ENCODE measurements around the gene MSI2.

Gene MSI2

DNA sequence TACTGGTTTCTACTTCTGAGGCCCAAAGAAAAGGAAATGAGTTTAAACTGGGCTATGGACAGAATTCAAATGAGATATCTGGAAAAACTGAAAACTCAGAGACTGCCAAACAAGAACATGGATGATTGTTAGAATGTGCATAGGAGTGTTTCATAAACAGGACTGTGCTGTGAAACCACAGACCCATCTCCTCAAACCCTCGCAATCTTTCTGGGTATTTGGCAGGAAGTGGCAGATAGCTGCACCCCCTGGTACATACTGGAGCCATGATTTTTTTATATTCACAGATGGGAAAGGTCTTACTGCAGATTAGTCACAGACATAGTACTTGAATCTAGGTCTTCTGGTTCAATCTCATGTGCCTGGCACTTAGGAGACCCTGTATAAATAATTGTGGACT is 343.8 kb downstream of the MSI2 start:
- DNase-seq (ENCODE audit: low spot score) = no peak

DNA sequence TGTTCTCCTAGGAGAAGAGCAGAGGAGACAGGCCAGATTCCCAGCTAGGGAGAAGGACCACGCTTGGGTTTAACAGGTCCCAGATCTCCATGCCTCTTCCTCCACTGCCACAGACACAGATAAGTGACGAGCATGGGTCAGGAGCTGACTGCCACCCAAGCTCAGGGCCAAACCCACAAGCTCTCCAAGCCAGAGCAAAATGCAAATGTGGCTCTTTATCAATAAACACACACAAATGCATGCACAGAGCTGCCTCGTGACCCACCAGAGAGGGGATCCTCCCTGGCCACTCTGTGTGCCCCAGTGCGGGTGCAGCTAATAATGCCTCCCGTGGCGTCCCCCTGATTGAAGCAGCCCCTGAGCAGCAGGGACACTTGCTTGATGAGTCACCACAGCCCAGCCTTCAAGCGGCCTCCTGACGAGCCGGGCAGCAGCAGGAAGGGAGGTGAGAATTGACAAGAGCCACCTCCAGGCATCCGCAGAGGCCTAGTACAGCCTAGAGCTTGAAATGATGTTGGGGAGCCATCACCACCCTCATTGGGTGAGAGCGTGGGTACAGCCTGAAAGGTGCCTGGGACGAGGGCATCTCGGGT is 344.9 kb downstream of the MSI2 start:
- DNase-seq (ENCODE audit: low spot score) = no peak

DNA sequence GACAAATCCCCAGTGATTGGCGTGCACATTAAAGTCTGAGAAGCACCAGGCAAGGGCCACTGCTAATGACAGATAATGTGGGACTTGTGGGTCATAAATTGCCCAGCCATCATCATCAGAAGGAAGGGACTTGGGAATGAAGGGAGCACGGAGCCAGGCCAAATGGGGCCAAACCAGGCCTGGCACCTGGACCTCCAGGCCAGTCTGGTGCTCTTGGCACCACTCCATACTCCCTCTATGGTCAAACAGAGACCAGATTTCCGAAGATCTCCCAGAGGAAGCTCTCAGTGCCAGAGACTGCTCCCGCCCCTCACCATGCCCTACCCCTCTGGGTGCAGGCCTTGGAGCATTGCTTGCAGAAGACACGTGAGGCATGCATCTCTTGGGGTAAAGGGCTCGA is 346.6 kb downstream of the MSI2 start:
- no peak for DNase-seq (ENCODE audit: low spot score)

DNA sequence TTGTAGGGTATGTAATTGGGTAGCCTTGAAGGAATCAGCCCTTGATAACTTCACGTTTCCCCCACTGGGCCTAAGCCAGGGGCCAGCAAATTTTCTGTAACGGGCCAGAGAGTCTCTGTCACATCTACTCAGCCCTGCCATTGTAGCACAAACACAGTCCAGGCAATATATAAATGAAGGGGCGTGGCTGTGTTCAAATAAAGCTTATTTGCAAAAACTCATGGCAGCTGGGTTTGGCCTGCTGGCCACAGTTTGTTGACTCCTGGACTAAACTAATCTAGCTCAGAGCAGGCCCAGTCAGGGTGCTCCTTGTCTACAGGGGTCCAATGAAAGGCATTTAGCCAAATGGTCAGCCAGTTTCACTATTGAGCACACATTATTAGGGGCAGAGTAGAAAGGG is 347.2 kb downstream of the MSI2 start:
- no peak for DNase-seq (ENCODE audit: low spot score)

DNA sequence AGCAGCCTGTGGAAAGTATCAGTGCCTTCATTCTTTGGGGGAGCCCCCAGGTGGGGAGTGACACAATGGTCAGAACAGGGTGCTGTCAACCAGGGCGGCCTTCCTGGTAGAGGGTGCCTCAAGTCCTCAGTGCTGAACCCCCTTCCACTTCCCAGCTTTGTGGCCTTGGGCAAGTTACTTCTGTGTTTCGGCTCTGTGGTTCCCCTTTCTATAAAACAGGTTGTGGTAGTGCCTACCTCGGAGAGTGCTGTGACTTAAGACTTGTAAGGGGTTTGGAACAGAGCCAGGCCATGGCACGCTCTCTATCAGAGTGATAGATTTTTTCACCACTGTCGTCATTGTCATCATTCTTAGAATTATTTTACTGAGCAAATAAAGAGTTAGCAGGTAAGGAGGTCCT is 347.7 kb downstream of the MSI2 start:
- no peak for DNase-seq (ENCODE audit: low spot score)

DNA sequence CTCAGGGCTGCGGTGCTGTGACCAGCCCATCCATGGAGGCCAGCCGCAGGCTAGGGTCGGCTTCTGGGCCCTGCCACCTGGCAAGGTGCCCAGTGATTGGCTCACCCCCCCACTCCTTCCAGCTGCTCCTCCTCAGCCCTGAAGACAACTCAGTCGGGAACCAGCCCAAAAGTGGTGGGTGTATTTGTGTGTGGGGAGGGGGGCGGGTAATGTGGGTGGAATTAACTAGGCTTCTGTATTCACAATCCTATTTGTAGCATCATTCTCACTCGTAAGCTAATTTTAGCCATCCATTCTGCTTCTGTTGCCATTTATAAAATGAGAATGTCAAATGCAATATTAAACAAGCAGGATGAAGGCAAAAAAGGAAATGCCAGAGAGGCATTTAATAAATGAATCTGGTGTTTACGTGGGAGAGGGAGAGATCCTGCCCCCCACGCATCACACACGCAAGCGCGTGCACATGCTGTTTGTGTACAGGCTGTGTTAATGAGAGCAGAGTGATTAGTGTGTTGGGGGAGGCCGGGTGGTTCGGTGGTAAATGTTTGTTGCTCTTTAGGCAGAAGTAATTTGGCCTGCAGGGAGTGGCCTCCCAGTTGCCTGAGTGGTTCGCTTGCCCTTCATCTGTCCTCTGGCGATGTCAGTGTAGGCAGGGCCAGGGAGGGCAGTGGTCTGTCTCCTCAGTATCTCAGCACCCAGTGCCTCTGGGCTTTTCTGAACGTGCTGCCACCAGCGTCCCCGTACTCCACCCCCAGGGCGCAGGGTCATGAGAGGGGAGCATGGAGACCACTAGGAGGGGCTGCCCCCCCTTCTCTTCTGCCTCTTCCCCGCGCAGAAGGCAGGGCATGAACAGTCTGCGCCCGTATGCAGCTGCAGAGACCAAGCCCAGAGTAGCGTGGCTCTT is 348.7 kb downstream of the MSI2 start:
- DNase-seq (ENCODE audit: low spot score) = no peak

DNA sequence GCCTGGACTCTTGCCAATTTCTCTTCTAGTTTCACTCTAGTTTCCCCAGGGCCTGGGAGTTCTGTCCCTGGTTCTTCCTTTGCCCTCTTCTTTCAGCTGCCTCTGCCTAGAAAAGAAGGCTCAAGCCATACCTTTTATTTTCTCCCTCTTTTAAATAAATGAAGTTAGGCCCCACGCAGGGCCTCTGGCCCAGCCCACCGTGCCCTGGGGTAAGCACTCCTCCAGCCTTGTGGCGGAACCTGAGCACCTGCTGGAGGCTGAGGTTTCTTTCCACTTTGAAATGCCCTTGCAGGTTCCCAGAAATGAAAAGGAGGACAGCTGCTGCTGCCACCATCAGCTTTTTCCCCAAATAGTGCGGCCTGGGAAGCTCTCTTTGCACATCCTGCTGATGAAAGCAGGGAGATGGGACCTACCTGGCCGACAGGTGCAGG is 349.4 kb downstream of the MSI2 start:
- no peak for DNase-seq (ENCODE audit: low spot score)

DNA sequence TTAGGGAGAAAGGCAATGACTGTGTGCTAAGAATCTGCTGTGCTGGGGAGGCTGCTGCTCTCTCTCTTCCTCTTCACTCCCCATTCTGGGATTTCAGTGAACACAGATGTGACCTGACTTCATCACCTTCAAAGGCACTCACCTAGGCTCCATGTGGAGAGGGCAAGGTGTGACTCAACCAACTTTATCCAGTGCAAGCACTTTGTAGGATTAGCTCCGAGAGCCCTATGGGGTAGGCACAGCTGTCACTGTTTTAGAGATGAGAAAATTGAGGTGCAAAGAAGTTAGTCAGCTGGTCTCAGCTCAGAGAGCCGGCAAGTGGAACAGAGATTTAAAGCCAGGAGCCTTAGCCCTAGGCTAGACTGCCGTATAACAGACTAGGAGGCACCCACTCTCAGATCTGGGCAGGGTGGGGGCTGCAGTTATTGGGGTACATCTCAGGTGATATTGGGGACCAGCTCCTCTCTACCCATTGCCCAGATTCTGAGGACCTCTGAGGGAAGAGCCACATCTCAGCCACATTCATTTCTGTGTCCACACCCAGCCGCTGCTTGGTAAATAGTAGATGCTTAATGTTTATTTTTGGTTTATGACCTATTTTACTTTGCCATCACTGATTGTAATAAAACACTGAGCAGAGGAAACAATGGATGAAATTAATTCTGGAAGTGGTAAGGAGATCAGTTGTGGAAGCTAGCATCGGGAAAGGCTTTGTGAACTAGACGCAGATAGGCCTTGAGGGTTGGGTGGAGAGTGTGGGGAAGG is 350.0 kb downstream of the MSI2 start:
- DNase-seq (ENCODE audit: low spot score) = no peak

DNA sequence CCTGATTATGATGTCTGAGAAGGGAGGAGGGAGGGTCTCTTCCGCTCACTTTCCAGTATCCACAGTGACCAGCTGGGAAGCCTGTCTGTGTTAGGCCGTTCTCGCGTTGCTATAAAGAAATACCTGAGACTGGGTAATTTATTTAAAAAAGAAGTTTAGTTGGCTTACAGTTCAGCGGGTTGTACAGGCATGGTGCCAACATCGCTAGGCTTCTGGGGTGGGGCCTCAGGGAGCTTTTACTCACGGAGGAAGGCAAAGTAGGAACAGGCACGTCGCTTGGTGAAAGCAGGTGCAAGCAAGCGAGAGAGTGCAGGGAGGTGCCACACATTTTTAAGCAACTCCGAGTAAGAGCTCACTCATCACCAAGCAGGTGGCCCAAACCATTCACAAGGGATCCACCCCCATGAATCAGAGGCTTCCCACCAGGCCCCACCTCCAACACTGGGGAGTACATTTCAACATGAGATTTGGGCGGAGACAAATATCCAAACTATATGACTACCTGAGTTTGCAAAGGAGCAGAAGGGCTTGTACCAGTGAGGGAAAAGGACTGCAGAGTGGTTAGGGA is 351.3 kb downstream of the MSI2 start:
- DNase-seq (ENCODE audit: low spot score) = no peak

DNA sequence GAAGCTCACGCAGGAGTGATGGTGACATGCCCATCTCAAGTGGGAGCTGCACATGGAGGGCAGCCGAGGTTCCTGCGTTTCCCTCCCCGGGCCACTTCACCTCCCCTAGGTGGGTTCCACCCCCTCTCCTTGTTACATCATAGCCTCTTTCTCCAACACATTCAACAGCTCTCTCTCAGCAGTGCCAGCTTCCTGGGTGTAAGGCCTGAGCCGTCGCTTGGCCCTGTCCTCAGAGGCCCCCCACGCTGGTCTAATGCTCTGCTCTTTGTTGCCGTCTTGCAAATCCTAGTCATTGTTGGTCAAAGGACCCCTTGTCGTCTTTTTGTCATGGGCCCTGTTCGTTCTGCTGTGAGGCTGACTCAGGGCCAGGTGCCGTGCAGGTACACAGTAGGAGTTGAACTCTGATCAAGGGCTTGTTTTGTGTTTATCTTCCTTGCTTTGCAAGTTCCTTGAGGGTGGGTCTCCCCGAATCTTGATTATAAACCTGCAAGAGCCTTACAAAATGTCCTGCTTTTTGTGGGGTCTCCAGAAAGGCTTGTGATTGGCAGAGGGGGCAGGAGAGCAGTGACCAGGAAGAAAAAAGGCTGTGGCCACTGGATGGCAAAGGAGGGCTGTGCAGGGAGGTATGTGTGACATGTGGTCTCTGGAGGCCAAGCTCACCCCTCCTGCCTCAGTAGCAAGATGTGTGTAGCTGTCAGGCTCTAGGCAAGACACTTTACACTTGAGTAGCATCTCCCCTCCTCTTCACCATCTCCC is 352.2 kb downstream of the MSI2 start:
- DNase-seq (ENCODE audit: low spot score) = no peak

DNA sequence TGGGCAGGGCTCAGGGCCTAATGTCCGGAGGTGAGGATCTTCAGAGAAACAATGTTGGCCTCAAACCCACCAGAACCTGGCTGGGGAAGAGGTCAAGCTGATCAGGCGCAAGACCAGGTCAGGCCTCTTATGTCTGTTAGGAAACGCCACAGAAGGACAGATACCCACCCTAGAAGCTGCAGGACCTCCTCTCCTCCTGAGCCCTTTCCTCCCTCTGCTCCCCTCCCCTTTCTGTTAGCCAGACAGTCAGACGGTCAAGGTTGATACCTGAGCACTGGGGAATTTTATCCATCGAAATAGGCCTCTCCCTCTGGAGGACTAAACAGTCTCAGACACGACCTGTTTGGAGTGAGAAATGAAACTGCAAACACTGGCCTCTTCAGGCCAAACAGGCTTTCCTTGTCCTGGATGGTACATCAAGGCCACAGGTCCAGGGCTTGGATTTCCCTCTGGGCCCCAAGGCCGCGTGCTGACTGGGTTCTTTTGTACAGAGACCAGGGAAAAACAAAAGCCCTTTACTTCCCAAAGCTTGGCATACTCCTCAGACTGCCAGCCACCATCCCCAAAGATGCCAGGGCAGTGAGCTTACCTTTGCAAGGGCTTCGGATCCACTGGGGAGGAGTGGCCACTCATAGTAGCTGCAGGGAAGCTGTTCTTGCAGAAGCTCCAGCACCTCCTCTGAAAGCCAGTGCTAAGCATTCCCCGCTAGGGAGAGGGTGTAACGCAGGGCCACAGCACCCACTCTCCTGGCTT is 353.0 kb downstream of the MSI2 start:
- peak; percentile 57 for DNase-seq (ENCODE audit: low spot score)

DNA sequence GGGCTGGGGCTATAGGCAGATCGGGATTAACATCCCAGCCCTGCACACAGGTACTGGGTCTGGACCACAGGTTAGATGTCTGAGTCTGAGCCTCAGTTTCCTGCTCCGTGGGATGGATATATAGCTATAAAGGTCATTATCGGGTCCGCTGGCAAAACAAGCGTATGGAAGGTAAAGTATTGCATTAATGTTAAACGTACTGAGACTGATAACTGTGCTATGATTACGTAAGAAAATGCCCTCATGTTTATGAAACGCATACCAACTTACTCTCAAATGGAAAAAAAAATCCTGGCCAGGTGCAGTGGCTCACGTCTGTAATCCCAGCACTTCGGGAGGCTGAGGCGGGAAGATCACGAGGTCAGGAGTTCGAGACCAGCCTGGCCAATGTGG is 353.6 kb downstream of the MSI2 start:
- DNase-seq (ENCODE audit: low spot score) = no peak

DNA sequence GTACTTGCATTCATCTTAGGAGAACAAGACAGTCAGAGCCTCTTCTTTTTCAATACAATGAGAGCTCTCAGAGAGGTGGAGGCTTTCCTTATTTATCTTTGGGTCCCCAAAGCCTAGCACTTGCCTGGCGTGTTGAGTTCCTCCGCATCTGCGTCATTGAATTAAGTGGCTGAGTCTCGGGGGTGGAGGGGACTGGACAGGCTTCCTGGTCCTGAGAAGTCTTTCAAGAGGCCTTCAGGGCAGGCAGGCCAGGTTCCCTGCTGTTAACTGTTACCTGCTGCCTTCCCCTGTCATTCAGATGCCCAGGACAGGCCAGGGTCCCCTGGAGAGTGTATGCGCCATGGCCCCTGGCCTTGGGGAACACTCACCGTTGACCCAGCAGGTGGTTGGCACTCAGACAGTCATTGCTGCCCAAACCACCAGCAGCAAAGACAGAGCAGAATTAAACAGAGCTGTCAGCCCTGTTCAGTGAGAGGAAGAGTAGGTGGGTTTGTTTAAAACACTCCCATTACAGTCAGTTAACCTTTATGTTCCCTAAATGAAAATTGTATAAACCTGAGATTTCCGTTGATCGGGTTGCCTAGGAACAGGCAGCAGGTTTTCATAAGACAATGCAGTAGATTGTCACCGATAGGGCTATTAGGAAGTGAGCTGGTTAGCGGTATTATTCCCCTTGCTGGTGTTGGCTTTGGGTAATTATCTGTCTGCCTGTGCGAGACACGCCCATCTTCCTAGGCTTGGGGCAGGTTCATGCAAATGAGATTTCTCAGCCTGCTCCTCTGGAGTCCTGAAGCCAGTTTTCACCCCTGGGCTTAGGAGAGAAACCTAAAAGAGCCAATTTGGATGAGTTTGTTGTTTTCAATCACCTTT is 356.1 kb downstream of the MSI2 start:
- DNase-seq (ENCODE audit: low spot score) = no peak

DNA sequence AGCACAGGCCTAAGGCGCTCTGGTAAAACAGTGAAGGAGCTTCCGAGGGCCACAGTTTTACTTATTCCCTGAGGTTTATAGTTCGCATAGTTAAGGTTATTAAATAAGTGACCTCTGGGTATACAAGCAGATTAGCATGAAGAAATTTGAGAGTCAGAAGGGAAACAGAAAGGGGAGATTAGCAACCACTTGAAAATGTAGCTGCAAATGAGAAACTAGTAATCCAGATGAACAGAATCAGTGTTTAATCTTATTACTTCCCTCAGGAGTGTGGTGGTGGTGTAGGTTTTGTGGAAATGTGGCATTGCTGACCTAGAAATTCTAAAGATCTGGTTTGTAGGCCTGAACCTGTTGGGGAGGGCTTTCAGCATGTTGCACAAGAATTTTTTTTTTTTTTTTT is 358.4 kb downstream of the MSI2 start:
- DNase-seq (ENCODE audit: low spot score) = no peak

DNA sequence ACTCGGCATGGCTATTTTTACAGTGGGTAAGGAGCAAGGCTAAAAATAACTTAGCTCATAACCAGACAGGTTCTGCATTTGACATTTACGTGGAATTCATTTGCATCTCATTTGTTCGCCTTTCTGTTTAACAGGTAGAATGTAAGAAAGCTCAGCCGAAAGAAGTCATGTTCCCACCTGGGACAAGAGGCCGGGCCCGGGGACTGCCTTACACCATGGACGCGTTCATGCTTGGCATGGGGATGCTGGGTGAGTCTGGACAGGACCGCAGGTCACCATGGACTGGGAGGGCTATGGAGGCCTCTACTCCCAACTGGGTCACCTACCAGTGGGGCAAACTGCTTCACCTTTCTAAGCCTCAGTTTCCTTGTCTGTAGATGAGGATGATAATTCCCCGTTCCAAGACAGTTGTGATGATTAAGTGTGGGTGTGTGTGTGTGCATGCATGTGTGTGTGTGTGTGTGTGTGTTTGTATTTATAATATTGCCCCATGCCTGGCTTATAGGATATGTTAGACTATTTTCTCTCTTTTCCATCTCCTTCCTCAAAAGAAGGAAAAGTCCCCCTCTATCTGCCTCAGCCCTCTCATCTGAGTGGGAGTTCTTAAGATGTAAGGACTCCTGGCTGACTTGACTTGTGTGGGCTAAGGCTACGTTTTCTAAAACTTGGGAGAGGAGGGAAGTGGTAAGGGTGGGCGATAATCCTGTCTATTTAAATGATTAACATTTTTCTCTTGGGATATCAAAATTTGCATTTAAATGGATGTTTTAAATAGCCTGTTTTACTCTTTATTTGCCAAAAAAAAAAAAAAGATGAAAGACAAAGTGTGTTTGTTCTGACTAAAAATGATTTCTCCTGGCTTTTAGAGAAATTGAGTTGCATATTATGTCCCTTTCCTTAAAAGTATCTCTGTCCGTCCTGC is 359.8 kb downstream of the MSI2 start:
- DNase-seq (ENCODE audit: low spot score) = no peak

DNA sequence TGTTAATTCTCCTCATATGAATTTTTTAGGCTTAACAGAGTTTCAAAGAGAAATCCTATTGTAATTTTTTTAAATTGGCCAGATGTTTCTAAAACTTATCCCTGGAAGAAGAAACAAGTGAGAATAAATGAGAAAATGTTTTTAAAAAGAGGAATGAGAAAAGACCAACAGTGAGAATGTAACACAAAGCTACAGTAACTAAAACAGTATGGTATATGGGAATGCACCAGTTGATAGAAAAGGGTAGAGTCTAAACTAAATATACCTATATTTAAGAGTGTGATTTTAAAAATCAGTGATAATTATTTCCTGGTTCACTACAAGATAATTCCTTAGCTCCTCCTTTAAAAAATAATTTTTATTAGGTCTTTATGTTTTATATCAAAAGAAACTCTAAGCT is 360.9 kb downstream of the MSI2 start:
- DNase-seq (ENCODE audit: low spot score) = no peak

DNA sequence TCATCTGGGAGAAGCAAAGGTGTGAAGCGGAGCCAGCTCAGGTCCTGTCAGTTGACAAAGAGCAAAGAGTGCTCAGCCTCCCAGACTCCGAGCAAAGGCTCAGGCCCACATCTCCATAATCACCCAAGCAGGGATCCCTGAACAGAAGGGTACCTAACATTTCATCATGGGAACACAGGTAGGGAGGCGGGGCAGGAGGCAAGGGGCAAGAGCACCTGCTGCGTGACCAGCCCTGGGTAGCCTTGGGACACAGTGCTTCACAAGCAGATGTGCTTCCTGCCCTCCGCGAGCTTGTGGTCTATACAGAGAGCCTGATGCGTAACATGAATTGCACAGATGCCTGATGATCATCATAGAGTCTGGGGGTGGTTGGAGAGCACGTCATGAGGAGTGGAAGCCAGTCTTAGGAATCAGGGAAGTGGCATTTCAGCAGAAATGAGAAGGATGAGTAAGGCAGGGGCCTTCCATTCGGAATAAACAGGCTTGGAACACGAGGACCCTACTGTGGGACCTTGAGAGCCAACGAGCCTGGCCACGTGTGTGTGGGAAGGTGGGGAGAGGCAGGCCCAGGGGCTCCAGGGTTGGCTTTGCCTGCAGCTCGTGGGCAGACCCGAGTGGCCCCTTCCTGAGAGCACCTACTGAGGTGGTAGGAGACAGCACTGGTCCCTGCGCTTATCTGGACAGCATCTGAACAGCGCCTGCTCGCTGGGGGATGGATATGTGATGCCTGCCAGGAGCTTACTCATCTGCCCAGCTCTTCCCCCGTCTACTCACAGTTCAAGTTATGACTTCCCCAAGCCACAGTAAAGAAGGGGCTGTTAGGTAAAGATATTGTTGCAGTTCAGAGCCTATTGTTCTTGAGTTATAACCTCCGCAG is 363.0 kb downstream of the MSI2 start:
- DNase-seq (ENCODE audit: low spot score) = no peak

DNA sequence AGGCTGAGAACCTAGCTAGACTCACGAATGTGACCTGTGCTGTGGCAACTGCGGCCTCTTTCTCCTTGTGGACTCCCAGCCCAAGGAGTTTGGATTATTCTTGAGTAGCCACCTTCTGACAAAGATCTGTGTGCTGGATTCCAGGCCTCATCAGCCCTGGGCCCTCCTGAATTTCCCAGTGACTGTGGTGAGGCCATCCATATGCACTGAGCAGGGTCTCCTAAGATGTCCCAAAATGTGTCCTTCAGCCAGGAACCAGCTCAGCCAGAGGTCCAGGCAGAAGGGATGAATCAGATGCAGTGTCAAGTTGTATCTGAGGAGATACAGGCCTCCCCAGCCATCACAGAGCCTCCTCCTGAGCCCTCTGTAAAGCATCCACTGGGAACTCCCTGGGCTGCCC is 364.3 kb downstream of the MSI2 start:
- DNase-seq (ENCODE audit: low spot score) = no peak
